Middle frontal gyrus (tissue), 1 donor: ENCODE measurements around the gene THAP4.
"Not testable (repeated sequence)": the region's sequence is repeated elsewhere in the genome, so short reads cannot be mapped to it uniquely, and the experiment has no call there.

ENCODE experiments used
- DNase-seq: peaks from one replicate; pipeline ENCODE4 v3.0.0-alpha.2; 2015; ENCODE audit warnings: low spot score; ENCODE audit errors: extremely low spot score

THAP4 gene

GRCh38 chr2:241584436-241584835 is 52.5 kb downstream of the THAP4 start:
- DNase-seq, result no peak

GRCh38 chr2:241582806-241583205 is 54.2 kb downstream of the THAP4 start:
- no peak for DNase-seq

- no peak for DNase-seq
These were observed 54.6 kb downstream of the THAP4 start for GRCh38 chr2:241582328-241582727.

GRCh38 chr2:241579281-241579680 is 57.7 kb downstream of the THAP4 start:
- DNase-seq, result no peak

GRCh38 chr2:241577413-241578122 is 59.4 kb downstream of the THAP4 start:
- no peak for DNase-seq

GRCh38 chr2:241576293-241576654 is 60.7 kb downstream of the THAP4 start:
- no peak for DNase-seq

GRCh38 chr2:241575624-241576292 is 61.2 kb downstream of the THAP4 start:
- DNase-seq, result no peak

GRCh38 chr2:241574911-241575623 is 61.9 kb downstream of the THAP4 start:
- no peak for DNase-seq

GRCh38 chr2:241573741-241574140 is 63.2 kb downstream of the THAP4 start:
- no peak for DNase-seq

GRCh38 chr2:241572915-241573651 is 63.9 kb downstream of the THAP4 start:
- not testable (repeated sequence) for DNase-seq

- DNase-seq, result no peak
These were observed 64.9 kb downstream of the THAP4 start for GRCh38 chr2:241571821-241572620.

- DNase-seq, result no peak
These were observed 65.9 kb downstream of the THAP4 start for GRCh38 chr2:241570961-241571581.

- no peak for DNase-seq
These were observed 67.1 kb downstream of the THAP4 start for GRCh38 chr2:241569831-241570281.

GRCh38 chr2:241568726-241569125 is 68.2 kb downstream of the THAP4 start:
- no peak for DNase-seq

- no peak for DNase-seq
These were observed 69.2 kb downstream of the THAP4 start for GRCh38 chr2:241567776-241568175.

GRCh38 chr2:241567266-241567665 is 69.7 kb downstream of the THAP4 start:
- not testable (repeated sequence) for DNase-seq

GRCh38 chr2:241566468-241566867 is 70.5 kb downstream of the THAP4 start:
- no peak for DNase-seq

- DNase-seq, result not testable (repeated sequence)
These were observed 70.9 kb downstream of the THAP4 start for GRCh38 chr2:241566021-241566420.

- no peak for DNase-seq
These were observed 71.5 kb downstream of the THAP4 start for GRCh38 chr2:241565411-241565810.
